Measurements from ENCODE around the gene STC2.

The STC2 gene

GRCh38 chr5:173328844-173329490 is 753 bp upstream of the STC2 start:
- peak; percentile 18 for DNase-seq

DNA sequence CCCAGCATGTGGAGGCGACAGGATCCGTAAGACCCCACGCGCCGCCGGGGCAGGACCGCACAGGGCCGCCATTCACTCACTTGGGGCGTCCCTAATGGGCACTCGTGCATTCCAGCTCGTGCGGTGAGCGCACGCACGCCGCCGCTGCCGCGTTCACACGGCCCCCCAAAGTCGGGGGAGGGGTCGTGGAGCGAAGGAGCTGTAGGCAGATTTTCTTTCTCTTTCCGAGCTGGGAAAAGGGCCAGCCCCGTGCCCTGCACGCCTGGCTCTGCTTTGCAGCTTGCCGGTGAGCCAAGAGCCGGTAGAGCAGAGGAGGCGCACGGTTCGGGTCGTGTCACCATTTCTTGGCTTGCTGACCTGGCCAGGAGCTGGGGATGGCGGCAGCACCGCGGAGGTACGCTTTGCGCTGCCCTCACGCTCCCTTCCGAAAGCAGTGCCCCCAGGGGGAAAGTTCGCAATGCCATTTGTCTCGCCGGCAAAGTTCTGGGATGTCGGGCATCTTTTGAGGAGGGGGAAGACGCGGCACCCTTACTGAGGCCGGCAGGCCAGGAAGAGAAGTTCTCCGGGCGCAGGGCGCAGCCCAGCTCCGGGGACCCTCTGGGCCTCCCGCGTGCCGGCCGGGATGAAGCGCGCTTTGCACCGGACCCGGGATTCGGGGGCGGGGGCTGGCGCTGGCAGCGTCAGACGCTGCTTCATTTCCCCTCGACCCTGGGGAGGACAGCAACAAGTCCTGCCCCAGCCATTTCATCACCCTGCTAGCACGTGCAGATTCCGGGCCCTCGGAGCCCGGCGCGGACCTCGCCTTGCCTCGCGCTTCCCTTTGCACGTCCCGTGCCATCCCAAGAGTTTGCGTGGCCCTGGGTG is 898 bp downstream of the STC2 start:
- no peak for DNase-seq

DNA sequence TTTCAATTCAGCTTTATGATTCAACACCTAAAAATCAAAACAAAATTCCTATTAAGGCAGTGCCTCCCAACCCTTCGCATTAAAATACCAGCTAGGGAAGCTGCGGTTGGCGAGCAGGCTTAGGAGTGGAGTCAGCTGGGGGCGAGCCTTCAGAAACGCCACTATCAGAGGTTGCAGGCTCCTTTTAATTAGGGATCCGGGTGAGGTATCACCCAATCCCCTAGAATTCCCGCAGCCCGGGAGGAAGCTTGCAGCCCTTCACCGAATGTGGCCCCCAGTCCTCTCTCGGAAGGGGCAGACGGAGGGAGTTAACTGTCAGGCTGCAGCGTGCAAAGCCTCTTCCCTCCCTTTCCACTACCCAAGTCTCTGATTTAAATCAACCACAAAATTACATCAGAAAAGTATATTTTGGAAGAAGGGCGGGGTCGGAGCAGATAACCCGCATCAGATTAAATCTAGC is 1.7 kb downstream of the STC2 start:
- DNase-seq: no peak

DNA sequence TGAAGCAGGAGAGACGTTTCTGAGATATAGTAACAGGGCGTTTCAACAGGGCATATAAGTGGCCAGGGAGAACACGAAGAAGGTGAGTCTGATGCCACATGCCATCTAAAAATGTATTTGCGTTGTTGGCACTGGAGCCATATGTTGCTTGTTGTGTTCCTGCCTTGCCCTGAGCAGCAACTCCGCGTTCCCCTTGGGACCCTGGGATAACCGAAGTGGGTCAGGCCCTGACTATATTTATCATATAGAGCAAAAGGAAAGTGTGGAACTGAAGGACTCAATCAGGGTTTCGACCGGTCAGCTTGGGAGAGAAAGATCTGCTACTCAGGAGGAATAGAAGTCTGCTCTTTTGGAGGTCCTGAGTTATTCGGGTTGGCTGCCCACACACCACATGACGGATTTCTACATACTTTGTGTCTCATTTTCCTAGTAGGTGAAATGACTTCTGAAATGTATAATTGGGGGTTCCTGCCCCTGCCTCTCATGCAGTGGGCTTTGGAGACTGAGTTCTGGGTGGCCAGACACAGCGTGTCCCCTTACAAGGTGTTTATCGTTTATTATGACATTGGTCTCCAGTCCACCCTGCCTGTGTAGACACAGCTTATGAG is 3.0 kb downstream of the STC2 start:
- no peak for DNase-seq

GRCh38 chr5:173324115-173325001 is 3.9 kb downstream of the STC2 start:
- DNase-seq: no peak

GRCh38 chr5:173323799-173324114 is 4.5 kb downstream of the STC2 start:
- DNase-seq: no peak

- DNase-seq: no peak
These were observed 5.0 kb downstream of the STC2 start for GRCh38 chr5:173323106-173323798.

DNA sequence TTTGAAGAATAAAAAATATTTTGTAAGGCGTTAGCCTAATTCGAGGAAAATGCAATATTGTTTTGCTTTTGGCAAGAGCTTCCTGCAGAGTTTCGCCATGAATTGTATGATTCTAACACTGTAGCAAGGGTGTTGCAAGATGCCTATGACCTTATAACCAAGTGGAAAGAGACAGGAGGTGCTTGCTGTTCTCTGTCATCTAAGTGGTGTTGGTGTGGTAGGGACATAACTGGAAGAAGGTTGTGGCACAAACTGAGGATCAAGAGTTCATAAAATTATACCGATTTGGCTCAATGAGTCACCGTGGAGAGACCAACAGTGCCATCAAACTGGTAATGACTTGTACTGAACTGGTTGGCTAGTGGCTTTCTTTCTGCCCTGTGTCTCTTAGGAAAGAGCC is 6.3 kb downstream of the STC2 start:
- no peak for DNase-seq

GRCh38 chr5:173320259-173320658 is 8.0 kb downstream of the STC2 start:
- DNase-seq: no peak

DNA sequence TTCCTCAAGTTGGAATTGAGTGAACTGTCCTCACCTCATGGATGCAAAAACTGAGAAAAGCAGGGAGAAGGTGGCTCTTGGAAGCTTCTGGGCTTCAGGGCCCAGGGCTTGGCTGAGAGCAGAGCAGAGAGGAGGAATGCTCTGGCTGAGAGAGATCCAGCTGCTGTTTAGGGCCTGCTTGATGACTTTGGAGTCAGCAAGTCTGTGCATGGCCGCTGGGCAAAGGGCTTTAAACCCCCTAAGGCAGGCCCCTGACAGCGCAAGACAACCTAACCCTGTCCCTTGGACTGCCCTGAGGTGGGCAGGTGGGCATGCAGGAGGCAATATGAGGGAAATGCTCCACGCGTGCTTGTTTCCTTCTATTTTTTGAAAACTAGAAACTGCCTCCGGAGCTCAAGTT is 8.6 kb downstream of the STC2 start:
- no peak for DNase-seq

- DNase-seq: no peak
These were observed 9.2 kb downstream of the STC2 start for GRCh38 chr5:173318881-173319620.

GRCh38 chr5:173318330-173318729 is 9.9 kb downstream of the STC2 start:
- DNase-seq: no peak

DNA sequence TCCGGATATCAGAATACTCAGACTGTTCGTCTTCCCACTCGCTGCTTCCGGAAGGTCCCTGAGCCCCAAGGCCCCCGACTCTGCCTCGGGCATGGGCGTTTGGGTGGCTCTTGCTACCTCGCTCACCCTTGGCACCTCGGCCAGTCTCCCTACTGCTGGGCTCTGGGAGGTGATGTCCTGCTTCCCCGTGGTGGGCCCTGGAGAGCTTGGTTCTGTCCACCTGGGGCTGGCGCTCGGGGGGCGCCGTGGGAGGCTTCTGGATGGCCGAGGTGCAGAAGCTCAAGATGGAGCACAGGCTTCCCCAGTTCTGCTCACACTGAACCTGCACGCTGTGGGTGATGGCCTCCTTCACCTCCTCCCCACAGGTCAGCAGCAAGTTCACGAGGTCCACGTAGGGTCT is 10.4 kb downstream of the STC2 start:
- DNase-seq: no peak

- DNase-seq: no peak
These were observed 11.0 kb downstream of the STC2 start for GRCh38 chr5:173317091-173317730.

- DNase-seq: no peak
These were observed 11.7 kb downstream of the STC2 start for GRCh38 chr5:173316339-173317020.

DNA sequence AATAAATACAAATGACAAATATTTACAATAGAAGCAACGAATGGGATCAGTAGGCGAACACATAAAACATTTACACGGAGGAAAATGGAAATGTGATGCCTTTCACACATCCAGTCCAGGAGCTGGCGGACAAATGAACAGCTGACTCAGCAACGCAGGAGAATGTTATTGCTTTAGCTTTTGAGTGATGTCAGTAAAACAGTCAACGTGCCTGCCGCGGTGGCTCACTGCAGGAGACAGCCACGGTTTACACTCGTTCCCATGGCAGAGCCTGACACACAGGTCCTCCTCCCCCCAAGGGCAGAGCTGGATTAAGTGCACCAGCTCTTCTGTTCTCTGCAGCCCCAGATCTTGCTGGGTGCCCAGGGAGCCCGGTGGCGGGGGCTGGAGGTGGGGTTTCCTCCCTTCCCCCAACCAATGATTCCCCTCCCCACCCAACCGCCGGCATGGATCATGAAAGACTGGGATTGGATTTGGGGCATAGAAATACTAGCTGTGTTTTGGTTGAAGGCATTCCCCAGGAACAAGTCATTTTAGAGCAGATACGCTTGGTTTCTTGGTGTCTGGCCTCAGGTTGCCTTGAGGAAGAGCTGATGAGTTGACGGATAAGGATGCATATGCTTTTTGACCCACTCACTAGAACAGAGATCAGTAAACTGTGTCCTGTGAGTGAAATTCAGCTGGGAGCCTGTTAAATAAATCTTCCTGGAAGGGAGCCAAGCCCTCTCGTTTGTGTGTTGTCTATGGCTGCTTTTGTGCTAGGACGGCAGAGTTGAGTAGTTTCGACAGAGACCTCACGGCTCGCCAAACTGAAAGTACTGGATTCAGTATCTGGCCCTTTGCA is 12.5 kb downstream of the STC2 start:
- DNase-seq: no peak

DNA sequence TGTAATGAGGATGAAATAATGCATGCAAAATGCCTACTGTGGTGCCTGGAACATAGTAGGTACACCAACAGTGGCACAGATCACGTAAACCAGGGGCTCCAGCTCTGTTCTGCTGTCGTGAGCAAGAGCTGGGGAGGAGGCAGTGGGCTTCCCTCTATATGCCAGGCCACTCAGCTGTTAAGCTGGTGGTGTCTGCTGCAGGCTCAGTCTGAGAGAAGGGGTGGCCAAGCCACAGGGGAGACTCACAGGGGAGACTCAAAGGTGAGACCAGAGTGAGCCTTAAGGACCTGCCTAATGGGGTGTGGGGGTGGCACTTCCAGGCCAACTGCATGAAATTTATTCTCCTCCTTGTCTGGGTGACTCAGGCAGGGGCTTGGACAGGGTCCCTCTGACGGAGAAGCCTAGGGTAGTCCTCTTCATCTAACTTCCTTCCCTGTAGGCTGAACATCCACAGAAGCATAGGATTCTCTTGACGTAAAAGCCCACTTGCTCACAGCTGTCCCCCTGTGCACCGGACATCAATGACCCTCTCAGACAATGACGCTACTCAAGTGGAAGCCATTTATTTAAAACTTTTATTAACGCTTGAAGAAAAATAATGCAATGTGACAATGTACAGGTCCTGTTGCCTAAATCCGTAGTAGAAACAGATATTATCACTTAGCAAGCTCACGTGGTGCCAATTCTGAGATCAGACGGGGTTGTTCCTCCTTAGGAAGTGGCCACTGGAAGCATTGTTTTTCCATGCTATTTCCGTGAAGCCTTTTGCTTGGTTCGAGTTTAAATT is 13.9 kb downstream of the STC2 start:
- no peak for DNase-seq

DNA sequence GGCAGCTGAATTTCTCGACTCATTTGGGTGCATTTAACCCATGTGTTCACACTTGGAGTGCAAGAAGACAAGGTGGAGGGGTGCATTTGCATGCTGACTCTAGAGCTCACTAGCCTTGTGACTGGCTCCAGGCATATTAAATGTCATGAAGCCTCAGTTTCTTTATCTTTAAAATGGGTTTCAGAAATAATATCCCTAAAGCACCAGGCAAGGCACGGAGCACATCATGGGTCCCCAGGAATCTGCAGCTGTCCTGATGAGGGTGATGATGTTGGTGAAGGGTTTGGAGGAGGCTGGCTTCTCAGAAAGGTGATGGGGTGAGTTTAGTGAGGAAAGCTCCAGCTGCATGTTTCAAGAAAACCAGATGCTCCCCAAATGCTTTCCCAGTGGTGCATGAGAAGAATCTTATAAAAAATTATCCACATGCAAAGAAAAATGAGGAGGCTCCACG is 14.8 kb downstream of the STC2 start:
- no peak for DNase-seq

GRCh38 chr5:173312821-173313220 is 15.4 kb downstream of the STC2 start:
- no peak for DNase-seq
